Endothelial cell of umbilical vein (primary cell): ENCODE measurements around the gene TBATA. TPM values are rescaled to one million over a fixed set of nuclear protein-coding genes. Genes with fewer than 3 reads are reported as not detected.

Experiments
- BruUV-seq: library from RNA; stranded (reverse); fragments of 400-500 nt; replicated peaks from 2 replicates; lab custom pipeline; 2021; lab: Mats Ljungman, UMichigan
- CTCF ChIA-PET: fragments of 300-600, 350-600 bp; sonication (Branson Sonifier 250); formaldehyde crosslinking; loops from one replicate; lab custom pipeline; 2021; ENCODE audit warnings: antibody characterized with exemption, inconsistent platforms; lab: Charles Lee
- POLR2A ChIA-PET: fragments of 300-600, 350-600 bp; sonication (Branson Sonifier 250); formaldehyde crosslinking; loops from one replicate; lab custom pipeline; 2021; ENCODE audit warnings: antibody characterized with exemption, inconsistent platforms; lab: Charles Lee
- DNase-seq: peaks from one replicate; pipeline ENCODE4 v3.0.0-alpha.2; 2011; ENCODE audit warnings: low read depth, low spot score
- FAIRE-seq: peaks from 2 replicates; lab custom pipeline; 2011; peaks lifted over from hg19 to GRCh38; lab: Jason Lieb, UNC
- H2AFZ ChIP-seq: 2 replicates; pipeline ENCODE4 v1.6.0; 2012; ENCODE audit warnings: low read depth, low read length, control low read depth, inconsistent platforms
- H3K27ac ChIP-seq: 2 replicates; pipeline ENCODE4 v1.5.1; 2011; ENCODE audit warnings: low read depth, mild to moderate bottlenecking, control low read depth, low read length, moderate library complexity; ENCODE audit not compliant: insufficient read depth
- H3K27me3 ChIP-seq, 2 experiments: 2 replicates each; pipeline versions ENCODE4 v1.6.0 to v1.6.1; 2011; ENCODE audit warnings: low read length in 2 of 2, mixed read lengths in 1 of 2; ENCODE audit not compliant: control insufficient read depth in 2 of 2, insufficient read depth in 2 of 2
- H3K36me3 ChIP-seq, 2 experiments: 2 replicates in 1 of 2; 3 replicates in 1 of 2; pipeline ENCODE4 v1.5.1; 2011; ENCODE audit warnings: low read length in 2 of 2, mild to moderate bottlenecking in 1 of 2, moderate library complexity in 1 of 2; ENCODE audit not compliant: control insufficient read depth in 2 of 2, insufficient read depth in 2 of 2; ENCODE audit errors: extremely low read depth in 1 of 2
- H3K4me1 ChIP-seq: 3 replicates; pipeline ENCODE4 v1.5.1; 2011; ENCODE audit warnings: mild to moderate bottlenecking, low read length; ENCODE audit not compliant: control insufficient read depth, insufficient read depth; ENCODE audit errors: extremely low read depth
- H3K4me2 ChIP-seq: 2 replicates; pipeline ENCODE4 v1.6.1; 2011; ENCODE audit warnings: low read length, control low read depth, mixed read lengths; ENCODE audit not compliant: insufficient read depth
- H3K4me3 ChIP-seq, 3 experiments: fragments of 200-600 bp in 1 of 3; sonication (generic), shearing (Covaris generic) in 1 of 3; replicated peaks in 1 of 3; 2 replicates each; pipeline ENCODE4 v1.5.1; 2011 to 2016; ENCODE audit warnings: control low read depth in 3 of 3, low read length in 3 of 3, mild to moderate bottlenecking in 2 of 3, inconsistent platforms in 1 of 3, low read depth in 1 of 3, moderate library complexity in 1 of 3; ENCODE audit not compliant: insufficient read depth in 1 of 3
- H3K79me2 ChIP-seq: 2 replicates; pipeline ENCODE4 v1.6.0; 2012; ENCODE audit warnings: low read length, inconsistent platforms; ENCODE audit not compliant: control insufficient read depth, insufficient read depth
- H3K9ac ChIP-seq: replicated peaks from 2 replicates; pipeline ENCODE3; 2011; ENCODE audit warnings: low read length, control low read depth; ENCODE audit not compliant: insufficient read depth; ENCODE audit errors: extremely low read depth
- H3K9me1 ChIP-seq: replicated peaks from 3 replicates; pipeline ENCODE4 v1.6.0; 2011; ENCODE audit warnings: mild to moderate bottlenecking, low read length; ENCODE audit not compliant: control insufficient read depth, insufficient read depth; ENCODE audit errors: extremely low read depth
- H3K9me3 ChIP-seq: replicated peaks from 2 replicates; pipeline ENCODE4 v1.5.1; 2012; ENCODE audit warnings: low read length, inconsistent platforms; ENCODE audit not compliant: control insufficient read depth, insufficient read depth
- H4K20me1 ChIP-seq: replicated peaks from 2 replicates; pipeline ENCODE3; 2011; ENCODE audit warnings: mild to moderate bottlenecking, low read length; ENCODE audit not compliant: control insufficient read depth, insufficient read depth; ENCODE audit errors: extremely low read depth
- CTCF ChIP-seq, 2 donors: IDR thresholded peaks; 1 replicate in 1 of 2; 2 replicates in 1 of 2; pipeline ENCODE4 v1.5.1; 2011; ENCODE audit warnings: low read length in 2 of 2, mild to moderate bottlenecking in 2 of 2, moderate library complexity in 2 of 2, control low read depth in 1 of 2, inconsistent platforms in 1 of 2, low read depth in 1 of 2; ENCODE audit not compliant: insufficient read depth in 1 of 2; ENCODE audit errors: extremely low read depth in 1 of 2
- EZH2 ChIP-seq: IDR thresholded peaks from 2 replicates; pipeline ENCODE4 v1.6.1; 2012; ENCODE audit warnings: borderline replicate concordance, low read depth, mild to moderate bottlenecking, moderate library complexity, low read length, inconsistent platforms; ENCODE audit not compliant: severe bottlenecking
- FOS ChIP-seq: IDR thresholded peaks from 2 replicates; pipeline ENCODE4 v1.6.1; 2011; ENCODE audit warnings: mild to moderate bottlenecking, low read length, moderate library complexity, borderline replicate concordance; ENCODE audit not compliant: insufficient read depth
- GATA2 ChIP-seq: IDR thresholded peaks from 2 replicates; pipeline ENCODE4 v1.7.0; 2011; ENCODE audit warnings: low read depth, mild to moderate bottlenecking, moderate library complexity, mixed read lengths, low read length; ENCODE audit not compliant: insufficient read length, insufficient read depth
- JUN ChIP-seq: IDR thresholded peaks from 2 replicates; pipeline ENCODE4 v1.6.1; 2011; ENCODE audit warnings: borderline replicate concordance, low read depth; ENCODE audit not compliant: insufficient read length, insufficient read depth
- MAX ChIP-seq: IDR thresholded peaks from 2 replicates; pipeline ENCODE4 v1.6.1; 2011; ENCODE audit not compliant: insufficient read depth, insufficient read length
- MYC ChIP-seq: IDR thresholded peaks from one replicate; pipeline ENCODE4 v1.6.1; 2011; ENCODE audit warnings: mild to moderate bottlenecking, low read depth, low read length
- POLR2A ChIP-seq: IDR thresholded peaks from 2 replicates; pipeline ENCODE4 v1.6.1; 2012; ENCODE audit warnings: low read depth, mild to moderate bottlenecking, control low read depth, low read length
- POLR2AphosphoS5 ChIP-seq: IDR thresholded peaks from 2 replicates; pipeline ENCODE4 v1.6.1; 2012; ENCODE audit warnings: low read depth, mild to moderate bottlenecking, control low read depth, low read length, moderate library complexity; ENCODE audit not compliant: insufficient read depth
- dilution Hi-C: fragments of 300-500 bp; cut with MboI; formaldehyde crosslinking; loops from one replicate; pipeline ENCODE4 v1.15.0; 2019; ENCODE audit warnings: low sequenced_read_pairs; ENCODE audit not compliant: extremely low pct_ligation_motif_present
- intact Hi-C: fragments of 100-400 bp; cut with micrococcal nuclease; formaldehyde crosslinking; loops from one replicate; pipeline ENCODE4 v1.10.0; 2022
- polyA plus RNA-seq, 4 experiments: library from polyadenylated mRNA; depleted of rRNA in 3 of 4; stranded (reverse) in 3 of 4; unstranded in 1 of 4; fragments of >200 nt; gene quantifications; 2 replicates each; pipeline versions ENCODE4 v1.2.1 to v1.2.3, GENCODE V29; 2011 to 2012; ENCODE audit warnings: missing spikeins in 1 of 4
- total RNA-seq: library from RNA; stranded (reverse); gene quantifications from 2 replicates; pipeline ENCODE4 v1.2.3, GENCODE V29; 2021

The TBATA gene
- total and polyA plus RNA-seq, 2 donors (not counting 3 experiments of a cell fraction or from before 2014, with no cell fraction given) = not detected

- H3K9me3 ChIP-seq = no peaks in the 10 kb centered on the region
- DNase-seq = no peak
- no peaks in the 10 kb centered on the region for H3K27me3 ChIP-seq
- no peaks in the 10 kb centered on the region for H3K79me2 ChIP-seq
- ChIA-PET CTCF (interaction anchor here (1.5 to 1.7 kb wide), 2 partner anchors 9 to 13 kb away, joined by 5 to 6 read pairs; no protein-coding TSS in a partner anchor), POLR2A (no interaction called here)
- peaks cover 6% of the 10 kb centered on the region for H3K4me1 ChIP-seq
- no peak overlapping the region for H2AFZ ChIP-seq
- H3K9ac ChIP-seq = no peak overlapping the region
- dilution Hi-C loops = no loop called here
- H3K9me1 ChIP-seq = no peaks in the 10 kb centered on the region
- BruUV-seq = no TSS peak
- no peak overlapping the region for H3K4me3 ChIP-seq
- H4K20me1 ChIP-seq = no peaks in the 10 kb centered on the region
- no peak overlapping the region for H3K4me2 ChIP-seq
- TF ChIP-seq CTCF (IDR thresholded peaks at IDR 0.05; ENCODE audit: extremely low read depth in 1 of 2, insufficient read depth in 1 of 2, low read depth in 1 of 2, low read length in 2 of 2) (no peak), EZH2 (no peak), JUN (no peak), POLR2AphosphoS5 (no peak), FOS (no peak), GATA2 (no peak), MAX (no peak), MYC (no peak), POLR2A (no peak)
- no peak for FAIRE-seq
- intact Hi-C loops = no loop called here
- no peaks in the 10 kb centered on the region for H3K36me3 ChIP-seq
- no peak overlapping the region for H3K27ac ChIP-seq
Observed at GRCh38 chr10:70745555-70745954, 39.6 kb downstream of the TBATA start.
